GM21737 (cell line): ENCODE measurements around the gene COPS6.

Experiments used
- ATAC-seq: cut with Tn5 transposase; IDR thresholded peaks from one replicate; pipeline ENCODE4 v1.9.1; 2021; ENCODE audit warnings: mild to moderate bottlenecking, moderate library complexity; ENCODE audit not compliant: unreplicated experiment

COPS6 gene

GRCh38 chr7:100079024-100079560 lies 9.7 kb upstream of the COPS6 start:
- ATAC-seq: no peak

- ATAC-seq: no peak
Observed at GRCh38 chr7:100080907-100081534, 7.7 kb upstream of the COPS6 start.

- peak; percentile 87 for ATAC-seq
Observed at GRCh38 chr7:100081535-100082102, 7.2 kb upstream of the COPS6 start, which contains the start of gene ZNF3. Gene ZNF3, minus strand, starts transcription at chr7:100081723. Its CDS starts 4,366 bp downstream, at chr7:100077357.

GRCh38 chr7:100082978-100083377 lies 5.8 kb upstream of the COPS6 start:
- no peak for ATAC-seq

GRCh38 chr7:100085515-100085914 lies 3.3 kb upstream of the COPS6 start:
- no peak for ATAC-seq

- no peak for ATAC-seq
Observed at GRCh38 chr7:100087055-100087750, 1.6 kb upstream of the COPS6 start.

GRCh38 chr7:100088095-100088620 lies 611 bp upstream of the COPS6 start:
- no peak for ATAC-seq

- no peak for ATAC-seq
Observed at GRCh38 chr7:100089458-100090196, 858 bp downstream of the COPS6 start.

GRCh38 chr7:100090527-100091410 lies 2.0 kb downstream of the COPS6 start:
- ATAC-seq: no peak

GRCh38 chr7:100091411-100092181 lies 2.8 kb downstream of the COPS6 start:
- no peak for ATAC-seq

GRCh38 chr7:100093054-100093453 lies 4.3 kb downstream of the COPS6 start:
- ATAC-seq: no peak

- no peak for ATAC-seq
Observed at GRCh38 chr7:100093498-100093897, 4.7 kb downstream of the COPS6 start.

GRCh38 chr7:100093925-100094486 lies 5.2 kb downstream of the COPS6 start:
- ATAC-seq: no peak

GRCh38 chr7:100095289-100095688 lies 6.5 kb downstream of the COPS6 start:
- ATAC-seq: no peak

- ATAC-seq: no peak
Observed at GRCh38 chr7:100095704-100096103, 6.9 kb downstream of the COPS6 start.

- ATAC-seq: no peak
Observed at GRCh38 chr7:100098913-100099312, 10.1 kb downstream of the COPS6 start.

- no peak for ATAC-seq
Observed at GRCh38 chr7:100099452-100099851, 10.7 kb downstream of the COPS6 start.

GRCh38 chr7:100100420-100101015 lies 11.7 kb downstream of the COPS6 start:
- ATAC-seq: peak; percentile 61
